HUES48 (cell line): ENCODE results near the gene MT1A.

ENCODE experiments used
- H3K27ac ChIP-seq: one replicate; pipeline ENCODE4 v1.7.0; 2013; ENCODE audit warnings: low read depth, low read length, inconsistent platforms
- H3K27me3 ChIP-seq: 2 replicates; pipeline ENCODE4 v1.6.1; 2013; ENCODE audit warnings: mild to moderate bottlenecking, low read length; ENCODE audit not compliant: control insufficient read depth, insufficient read depth
- H3K36me3 ChIP-seq: 2 replicates; pipeline ENCODE4 v1.6.1; 2013; ENCODE audit warnings: low read length; ENCODE audit not compliant: control insufficient read depth, insufficient read depth
- H3K4me1 ChIP-seq: 2 replicates; pipeline ENCODE4 v1.6.1; 2013; ENCODE audit warnings: mild to moderate bottlenecking, low read length; ENCODE audit not compliant: control insufficient read depth, insufficient read depth
- H3K4me3 ChIP-seq: 2 replicates; pipeline ENCODE4 v1.5.1; 2013; ENCODE audit warnings: mild to moderate bottlenecking, low read depth, low read length
- H3K9ac ChIP-seq: 2 replicates; pipeline ENCODE4 v1.6.1; 2013; ENCODE audit warnings: mild to moderate bottlenecking, low read depth, low read length, moderate library complexity
- H3K9me3 ChIP-seq: 2 replicates; pipeline ENCODE4 v1.6.1; 2013; ENCODE audit warnings: low read length; ENCODE audit not compliant: control insufficient read depth, insufficient read depth

MT1A gene

DNA sequence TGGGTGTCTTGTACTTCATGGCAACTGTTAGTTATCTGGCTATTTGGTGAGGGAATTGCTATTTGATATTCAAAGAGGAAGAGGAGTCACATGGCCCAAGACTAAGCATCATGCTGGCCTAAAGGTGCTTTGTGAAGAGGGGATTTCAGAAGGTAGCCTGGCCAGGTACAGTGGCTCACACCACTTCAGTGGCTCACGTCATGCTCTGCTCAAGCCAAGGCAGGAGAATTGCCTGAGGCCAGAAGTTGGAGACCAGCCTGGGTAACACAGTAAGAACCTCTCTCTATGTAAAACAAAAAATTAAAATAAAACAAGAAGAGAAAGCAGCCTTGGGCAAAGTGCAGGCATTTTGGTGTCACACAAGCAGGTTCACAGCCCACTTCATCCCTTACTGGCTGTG lies 6.8 kb downstream of the MT1A start:
- H3K27ac ChIP-seq, result no peak overlapping the region
- H3K36me3 ChIP-seq, result no peaks in the 10 kb centered on the region
- H3K27me3 ChIP-seq, result peaks cover 100% of the 10 kb centered on the region
- H3K4me1 ChIP-seq, result peaks cover 10% of the 10 kb centered on the region
- H3K9ac ChIP-seq, result no peak overlapping the region
- H3K4me3 ChIP-seq, result no peak overlapping the region
- no peaks in the 10 kb centered on the region for H3K9me3 ChIP-seq

GRCh38 chr16:56645838-56646237 lies 7.4 kb downstream of the MT1A start:
- H3K27ac ChIP-seq, result no peak overlapping the region
- H3K4me3 ChIP-seq, result no peak overlapping the region
- H3K9me3 ChIP-seq, result no peaks in the 10 kb centered on the region
- peaks cover 99% of the 10 kb centered on the region for H3K27me3 ChIP-seq
- H3K4me1 ChIP-seq, result peaks cover 10% of the 10 kb centered on the region
- no peak overlapping the region for H3K9ac ChIP-seq
- H3K36me3 ChIP-seq, result no peaks in the 10 kb centered on the region

GRCh38 chr16:56647641-56648431 lies 9.4 kb downstream of the MT1A start:
- no peak overlapping the region for H3K9ac ChIP-seq
- H3K36me3 ChIP-seq, result no peaks in the 10 kb centered on the region
- no peaks in the 10 kb centered on the region for H3K9me3 ChIP-seq
- peaks cover 99% of the 10 kb centered on the region for H3K27me3 ChIP-seq
- H3K4me3 ChIP-seq, result peak overlapping the region; percentile 22; the same call in 1 of the 2 replicates
- H3K4me1 ChIP-seq, result peaks cover 9% of the 10 kb centered on the region
- H3K27ac ChIP-seq, result no peak overlapping the region

GRCh38 chr16:56649271-56649670 lies 10.8 kb downstream of the MT1A start:
- no peaks in the 10 kb centered on the region for H3K36me3 ChIP-seq
- H3K27me3 ChIP-seq, result peaks cover 94% of the 10 kb centered on the region
- no peak overlapping the region for H3K4me3 ChIP-seq
- H3K9ac ChIP-seq, result no peak overlapping the region
- no peaks in the 10 kb centered on the region for H3K4me1 ChIP-seq
- no peaks in the 10 kb centered on the region for H3K9me3 ChIP-seq
- H3K27ac ChIP-seq, result no peak overlapping the region

DNA sequence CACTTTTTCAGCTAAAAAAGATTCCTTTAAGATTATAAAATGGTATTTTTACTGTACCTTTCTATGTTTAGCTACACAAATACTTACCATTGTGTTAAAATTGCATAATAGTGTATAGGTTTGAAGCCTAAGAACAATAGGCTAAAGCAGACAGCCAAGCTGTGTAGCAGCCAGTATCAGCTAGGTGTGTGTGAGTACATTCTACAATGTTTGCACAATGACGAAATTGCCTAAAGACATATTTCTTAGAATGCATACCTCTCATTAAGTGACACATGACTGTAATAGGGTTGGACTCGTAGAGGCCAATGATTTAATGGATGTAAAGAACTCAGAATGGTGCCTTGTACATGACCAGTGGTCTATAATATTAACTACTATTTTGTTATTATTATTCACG lies 11.4 kb downstream of the MT1A start:
- H3K9me3 ChIP-seq, result no peaks in the 10 kb centered on the region
- H3K4me1 ChIP-seq, result no peaks in the 10 kb centered on the region
- H3K27ac ChIP-seq, result no peak overlapping the region
- no peaks in the 10 kb centered on the region for H3K36me3 ChIP-seq
- no peak overlapping the region for H3K4me3 ChIP-seq
- peaks cover 88% of the 10 kb centered on the region for H3K27me3 ChIP-seq
- no peak overlapping the region for H3K9ac ChIP-seq

GRCh38 chr16:56651586-56651985 lies 13.1 kb downstream of the MT1A start, which contains the start of gene MT1B:
TSS of gene MT1B (plus strand) at chr16:56651886. CDS start at chr16:56651954, 68 bp downstream.
- H3K27me3 ChIP-seq, result peaks cover 88% of the 10 kb centered on the region
- H3K27ac ChIP-seq, result no peak within 1 kb of the TSS

DNA sequence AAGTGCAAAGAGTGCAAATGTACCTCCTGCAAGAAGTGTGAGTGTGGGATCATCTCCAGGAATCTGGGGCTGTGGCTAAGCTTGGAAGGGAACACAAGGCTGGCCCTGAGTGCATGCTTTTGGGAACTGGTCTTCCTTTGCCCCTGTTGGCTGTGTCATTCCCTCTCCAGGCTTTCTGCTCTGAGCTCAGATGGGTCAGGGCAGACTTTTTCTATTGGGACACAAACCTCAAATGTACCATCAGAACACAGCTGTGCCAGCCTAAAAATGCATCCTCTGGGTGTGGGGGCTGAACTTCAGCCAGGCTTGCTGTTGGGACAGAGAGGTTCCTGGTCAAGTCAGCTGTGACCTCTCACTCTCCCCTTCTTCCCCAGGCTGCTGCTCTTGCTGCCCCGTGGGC lies 14.1 kb downstream of the MT1A start:
- Histone ChIP-seq H3K27me3 (peaks cover 87% of the 10 kb centered on the region), H3K9me3 (no peaks in the 10 kb centered on the region), H3K4me3 (no peak overlapping the region), H3K36me3 (no peaks in the 10 kb centered on the region), H3K9ac (no peak overlapping the region), H3K4me1 (no peaks in the 10 kb centered on the region), H3K27ac (no peak overlapping the region)

More at GRCh38 chr16:56651586-56651985, 13.1 kb downstream of the MT1A start, which contains the start of gene MT1B:
- Histone ChIP-seq H3K9ac (no peak within 1 kb of the TSS), H3K4me3 (no peak within 1 kb of the TSS), H3K4me1 (no peaks in the 10 kb centered on the region), H3K36me3 (no peaks in the 10 kb centered on the region), H3K9me3 (no peaks in the 10 kb centered on the region)

DNA sequence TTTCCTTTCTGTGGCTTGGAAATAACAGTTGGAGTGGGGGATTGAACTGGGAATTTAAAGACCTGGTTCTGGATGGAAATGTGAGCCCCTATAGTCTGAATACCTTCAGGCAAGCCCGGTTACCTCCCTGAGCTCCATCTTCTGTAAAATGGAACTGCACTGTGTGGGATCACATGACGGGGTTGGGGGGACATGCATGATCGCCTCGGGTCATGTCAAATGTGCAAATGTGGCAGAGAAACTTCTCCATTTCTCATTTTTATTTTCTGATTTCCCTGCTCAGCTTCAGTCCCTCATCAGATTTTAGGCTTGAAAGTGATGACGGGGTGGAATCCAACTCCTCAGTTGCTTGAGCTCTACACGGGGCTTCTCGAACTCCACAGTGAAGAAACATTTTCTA lies 14.8 kb downstream of the MT1A start:
- Histone ChIP-seq H3K27ac (no peak overlapping the region), H3K27me3 (peaks cover 87% of the 10 kb centered on the region), H3K9ac (no peak overlapping the region), H3K4me3 (no peak overlapping the region), H3K4me1 (peaks cover 4% of the 10 kb centered on the region), H3K9me3 (no peaks in the 10 kb centered on the region), H3K36me3 (no peaks in the 10 kb centered on the region)

DNA sequence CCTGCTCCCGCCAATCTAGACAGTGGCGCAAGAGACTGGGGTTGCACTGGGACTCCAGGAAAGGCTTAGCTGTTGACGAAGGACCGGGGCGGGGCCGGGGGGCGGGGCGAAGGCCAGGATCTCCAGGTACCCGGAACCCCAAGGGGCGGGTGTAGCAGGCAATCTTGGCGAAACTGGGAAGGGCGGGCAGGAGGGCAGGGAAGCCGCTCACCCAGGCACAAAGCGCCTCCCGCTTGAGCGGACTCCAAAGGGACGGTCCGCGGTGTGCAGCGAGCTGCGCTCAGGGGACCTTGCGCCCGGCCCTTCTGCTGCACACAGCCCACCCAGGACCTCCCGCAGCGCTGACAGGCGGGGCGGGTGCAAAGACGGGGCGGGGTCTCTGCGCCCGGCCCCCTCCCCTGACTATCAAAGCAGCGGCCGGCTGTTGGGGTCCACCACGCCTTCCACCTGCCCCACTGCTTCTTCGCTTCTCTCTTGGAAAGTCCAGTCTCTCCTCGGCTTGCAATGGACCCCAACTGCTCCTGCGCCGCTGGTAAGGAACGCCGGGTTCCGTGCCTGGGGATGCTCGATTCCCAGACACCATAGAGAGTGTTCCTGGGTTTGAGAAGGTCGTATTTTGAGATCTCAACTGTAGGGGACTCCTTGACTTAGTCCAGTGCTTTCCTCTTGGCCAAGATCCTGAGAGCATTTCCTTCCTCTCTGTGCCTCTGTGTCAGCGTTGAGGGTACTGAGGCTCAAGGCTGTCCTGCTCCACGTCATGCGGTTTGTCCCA lies 19.3 kb downstream of the MT1A start, which contains the start of gene MT1F:
TSS of gene MT1F (plus strand) at position 405 of the 772 bp plus-strand sequence. CDS start at position 505, 100 bp downstream.
- peaks cover 88% of the 10 kb centered on the region for H3K27me3 ChIP-seq
- peak within 1 kb of the TSS; percentile 83 for H3K27ac ChIP-seq
- H3K9ac ChIP-seq, result no peak within 1 kb of the TSS
- H3K4me1 ChIP-seq, result peaks cover 11% of the 10 kb centered on the region
- H3K36me3 ChIP-seq, result no peaks in the 10 kb centered on the region
- H3K9me3 ChIP-seq, result no peaks in the 10 kb centered on the region
- H3K4me3 ChIP-seq, result peak within 1 kb of the TSS; percentile 66

DNA sequence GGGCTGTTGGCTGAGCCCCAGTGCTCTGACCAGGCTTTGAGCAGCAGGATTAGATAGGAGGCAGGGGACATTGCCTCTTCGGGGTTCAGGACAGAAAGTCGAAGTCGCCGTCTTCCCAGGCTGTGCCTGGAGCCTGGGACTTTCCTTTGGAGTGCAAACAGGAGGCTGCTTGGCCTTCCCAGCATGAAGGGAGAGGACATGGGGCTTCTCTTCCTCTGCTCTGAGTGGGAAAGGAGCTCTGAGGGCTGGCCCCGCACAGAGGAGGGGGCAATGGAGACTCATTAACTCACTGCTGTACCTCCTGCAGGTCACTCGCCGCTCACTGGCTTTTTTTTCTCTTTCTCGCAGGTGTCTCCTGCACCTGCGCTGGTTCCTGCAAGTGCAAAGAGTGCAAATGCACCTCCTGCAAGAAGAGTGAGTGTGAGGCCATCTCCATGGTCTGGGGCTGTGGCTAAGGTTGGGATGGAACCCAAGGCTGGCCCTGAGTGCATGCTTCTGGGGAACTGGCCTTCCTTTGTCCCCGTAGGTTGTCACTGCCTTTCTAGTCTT lies 19.9 kb downstream of the MT1A start:
- H3K9ac ChIP-seq, result no peak overlapping the region
- peaks cover 11% of the 10 kb centered on the region for H3K4me1 ChIP-seq
- H3K27ac ChIP-seq, result no peak overlapping the region
- peaks cover 88% of the 10 kb centered on the region for H3K27me3 ChIP-seq
- H3K9me3 ChIP-seq, result no peaks in the 10 kb centered on the region
- H3K4me3 ChIP-seq, result peak overlapping the region; percentile 66
- H3K36me3 ChIP-seq, result no peaks in the 10 kb centered on the region
